Measurements from ENCODE around the gene CLEC11A.

The CLEC11A gene

GRCh38 chr19:50723069-50723468 lies at the start of gene CLEC11A:
CLEC11A (plus strand) TSS chr19:50723364; CDS start chr19:50723526, 162 bp downstream.
- no peak for DNase-seq (ENCODE audit: low spot score)

- DNase-seq (ENCODE audit: low spot score), result no peak
Measured at GRCh38 chr19:50676625-50677197, 46.5 kb upstream of the CLEC11A start.

GRCh38 chr19:50677636-50678035 lies 45.5 kb upstream of the CLEC11A start:
- DNase-seq (ENCODE audit: low spot score), result no peak

GRCh38 chr19:50678323-50678722 lies 44.8 kb upstream of the CLEC11A start:
- no peak for DNase-seq (ENCODE audit: low spot score)

GRCh38 chr19:50679177-50680125 lies 43.7 kb upstream of the CLEC11A start:
- peak; percentile 91 for DNase-seq (ENCODE audit: low spot score)

GRCh38 chr19:50686310-50687032 lies 36.7 kb upstream of the CLEC11A start:
- no peak for DNase-seq (ENCODE audit: low spot score)

- DNase-seq (ENCODE audit: low spot score), result no peak
Measured at GRCh38 chr19:50688766-50689165, 34.4 kb upstream of the CLEC11A start.

- peak; percentile 53 for DNase-seq (ENCODE audit: low spot score)
Measured at GRCh38 chr19:50690439-50690838, 32.7 kb upstream of the CLEC11A start.

- no peak for DNase-seq (ENCODE audit: low spot score)
Measured at GRCh38 chr19:50693064-50693975, 29.8 kb upstream of the CLEC11A start.

GRCh38 chr19:50694815-50695145 lies 28.4 kb upstream of the CLEC11A start:
- no peak for DNase-seq (ENCODE audit: low spot score)

GRCh38 chr19:50695251-50696093 lies 27.7 kb upstream of the CLEC11A start:
- no peak for DNase-seq (ENCODE audit: low spot score)

GRCh38 chr19:50696094-50696483 lies 27.1 kb upstream of the CLEC11A start:
- DNase-seq (ENCODE audit: low spot score), result peak; percentile 29

- no peak for DNase-seq (ENCODE audit: low spot score)
Measured at GRCh38 chr19:50697414-50698124, 25.6 kb upstream of the CLEC11A start.

GRCh38 chr19:50701367-50701985 lies 21.7 kb upstream of the CLEC11A start:
- no peak for DNase-seq (ENCODE audit: low spot score)

- no peak for DNase-seq (ENCODE audit: low spot score)
Measured at GRCh38 chr19:50702158-50702870, 20.9 kb upstream of the CLEC11A start.

GRCh38 chr19:50702871-50703829 lies 20.0 kb upstream of the CLEC11A start:
- no peak for DNase-seq (ENCODE audit: low spot score)

- DNase-seq (ENCODE audit: low spot score), result no peak
Measured at GRCh38 chr19:50703915-50704796, 19.0 kb upstream of the CLEC11A start.
